HG02678 (cell line): Measurements from ENCODE around the gene HS6ST3.

ENCODE experiments used
- ATAC-seq: cut with Tn5 transposase; IDR thresholded peaks from one replicate; pipeline ENCODE4 v1.9.1; 2021; ENCODE audit warnings: mild to moderate bottlenecking, moderate library complexity; ENCODE audit not compliant: unreplicated experiment

The HS6ST3 gene

DNA sequence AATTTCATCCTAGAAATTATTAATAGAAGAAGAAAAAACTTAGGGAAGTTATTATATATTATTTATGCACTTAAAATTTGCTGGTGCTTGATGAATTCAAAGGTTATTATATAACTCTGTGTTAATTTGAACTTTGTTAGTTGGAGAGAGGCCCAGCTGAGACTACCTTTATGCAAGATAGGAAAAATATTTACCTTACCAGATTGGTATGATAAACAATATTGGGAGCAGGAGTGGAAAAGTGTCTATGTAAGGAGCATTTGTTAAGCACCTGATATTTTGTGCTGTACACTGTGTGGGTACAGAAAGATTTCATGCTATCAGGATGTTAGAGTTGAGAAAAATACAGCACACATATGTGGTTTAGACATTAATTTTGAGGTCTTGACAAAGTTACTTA lies 547.1 kb downstream of the HS6ST3 start:
- ATAC-seq, result no peak

GRCh38 chr13:96646101-96646500 lies 556.2 kb downstream of the HS6ST3 start:
- no peak for ATAC-seq

DNA sequence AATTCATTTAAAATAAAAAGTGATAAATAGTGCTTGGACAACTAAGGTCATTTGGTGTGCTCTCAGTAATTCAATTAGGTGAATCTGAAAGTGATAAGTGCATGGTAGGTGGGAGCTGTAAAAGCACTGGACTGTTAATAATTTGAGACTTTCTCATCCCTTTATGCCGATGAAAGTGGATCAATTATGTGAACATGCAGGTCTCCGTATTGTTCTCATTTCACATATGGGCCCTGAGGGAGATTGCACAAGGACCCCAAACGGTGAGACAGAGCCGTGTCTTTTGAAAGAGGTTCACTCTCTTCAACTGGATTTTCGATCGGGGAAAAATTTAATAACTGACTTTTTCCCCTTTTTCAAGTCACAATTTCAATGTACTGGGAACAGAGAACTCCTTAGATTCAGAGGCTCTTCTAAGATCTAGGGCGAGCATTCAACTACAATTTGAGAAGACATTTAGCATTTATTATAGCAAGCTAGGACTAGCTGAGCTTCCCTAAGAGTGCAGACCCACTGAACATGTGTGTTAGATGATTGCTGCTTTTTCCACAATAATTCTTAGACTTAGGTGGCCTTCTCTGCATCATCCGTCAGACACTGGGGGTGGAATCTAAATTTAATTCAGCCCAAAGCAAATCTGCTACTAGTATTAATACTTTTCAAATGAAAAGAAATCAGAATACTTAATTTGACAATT lies 556.8 kb downstream of the HS6ST3 start:
- ATAC-seq, result no peak

DNA sequence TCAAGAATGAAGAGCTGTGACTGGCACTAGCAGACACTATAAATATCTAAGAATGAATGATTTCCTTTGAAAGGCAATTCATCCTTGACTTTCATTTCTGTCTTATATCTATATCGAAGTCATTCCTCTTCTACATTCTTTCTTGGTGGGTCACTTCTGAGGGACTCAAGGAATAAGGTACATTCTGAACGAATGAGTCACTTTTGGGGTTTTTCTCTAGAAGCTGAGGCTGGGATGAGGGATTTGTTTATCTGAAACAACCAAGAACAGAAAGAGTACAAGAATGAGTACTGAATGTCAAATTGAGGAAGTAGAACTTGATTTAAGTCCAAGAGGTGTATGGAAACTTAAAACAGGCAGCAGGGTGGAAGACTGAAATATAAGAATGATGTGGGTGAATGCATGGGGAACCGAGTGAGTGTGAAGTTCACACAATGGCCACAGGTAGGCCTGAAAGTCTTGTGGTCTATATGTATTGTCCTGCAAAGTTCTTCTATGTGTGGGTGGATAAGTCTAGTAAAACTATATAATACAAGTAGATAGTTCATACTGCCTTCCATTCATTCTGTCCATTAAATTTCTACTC lies 560.5 kb downstream of the HS6ST3 start:
- peak; percentile 68 for ATAC-seq

GRCh38 chr13:96651598-96651997 lies 561.7 kb downstream of the HS6ST3 start:
- ATAC-seq, result no peak

GRCh38 chr13:96652506-96652905 lies 562.6 kb downstream of the HS6ST3 start:
- ATAC-seq, result no peak

DNA sequence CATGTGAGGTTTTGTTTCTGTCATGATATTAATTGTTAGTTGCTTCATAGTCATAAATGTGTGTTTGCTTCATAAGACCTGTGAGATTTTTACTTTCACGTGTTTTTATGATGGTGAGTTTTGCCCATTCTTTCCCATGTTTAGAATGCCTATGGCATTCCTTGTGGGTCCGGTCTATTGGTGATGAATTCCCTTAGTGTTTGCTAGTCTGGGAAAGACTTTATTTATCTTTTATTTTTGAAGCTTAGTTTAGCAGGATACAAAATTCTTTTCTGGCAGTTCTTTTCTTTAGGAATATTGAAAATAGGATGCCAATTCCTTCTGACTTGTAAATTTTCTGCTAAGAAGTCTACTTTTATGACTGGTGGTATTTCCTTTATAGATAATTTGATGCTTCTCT lies 571.7 kb downstream of the HS6ST3 start:
- no peak for ATAC-seq

- no peak for ATAC-seq
Observed at GRCh38 chr13:96662036-96662435, 572.1 kb downstream of the HS6ST3 start.

DNA sequence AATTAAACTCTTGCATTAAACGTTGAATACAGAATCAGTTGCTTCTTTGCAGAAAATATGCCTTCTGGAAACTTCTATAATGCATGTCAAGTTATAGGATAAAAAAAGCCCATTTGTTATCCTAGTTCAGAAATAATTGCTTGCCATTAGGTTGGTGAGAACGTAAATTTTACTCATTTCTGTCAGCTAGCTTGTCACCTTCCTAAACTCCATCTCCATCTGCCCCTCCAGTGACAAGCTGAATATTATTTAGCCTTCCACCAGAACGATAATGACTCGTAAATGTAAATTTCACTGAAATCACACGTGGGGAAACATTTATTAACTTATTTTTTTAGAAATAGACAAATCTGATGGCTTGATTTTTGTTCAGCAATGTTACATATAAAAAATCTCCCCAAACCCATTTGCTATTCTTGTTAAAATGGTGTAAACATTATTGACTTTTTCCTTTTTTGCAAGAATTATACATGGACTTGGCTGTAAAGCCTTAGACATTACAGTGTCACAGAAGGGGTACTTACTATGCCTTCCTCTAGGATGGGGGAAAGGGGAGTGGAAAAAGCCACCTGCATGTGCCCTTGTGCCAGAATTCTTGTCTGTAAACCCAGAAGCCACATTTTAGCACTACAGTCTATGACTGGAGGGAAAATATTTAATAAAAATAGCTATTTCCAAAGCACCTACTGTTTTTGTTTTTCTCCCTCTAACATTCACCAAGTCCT lies 577.5 kb downstream of the HS6ST3 start:
- ATAC-seq, result no peak

DNA sequence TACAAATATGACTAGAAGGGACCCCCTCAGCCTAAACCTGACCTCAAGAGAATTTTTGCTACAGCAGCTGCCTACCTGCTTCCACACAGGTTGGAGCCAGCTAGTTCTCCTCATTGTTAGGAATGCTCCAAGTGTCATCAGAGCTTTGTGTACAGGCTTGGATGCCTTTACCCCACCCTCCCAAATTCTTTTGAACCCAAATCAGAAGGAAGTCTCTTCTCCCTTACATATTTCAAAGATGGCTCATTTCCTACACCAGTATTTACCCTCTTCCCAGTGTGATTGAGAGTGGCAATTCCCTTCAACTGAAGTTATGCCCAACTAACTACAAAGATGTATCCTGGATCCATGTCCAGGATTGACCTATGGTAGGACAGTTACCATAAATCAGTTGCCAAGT lies 581.2 kb downstream of the HS6ST3 start:
- no peak for ATAC-seq

DNA sequence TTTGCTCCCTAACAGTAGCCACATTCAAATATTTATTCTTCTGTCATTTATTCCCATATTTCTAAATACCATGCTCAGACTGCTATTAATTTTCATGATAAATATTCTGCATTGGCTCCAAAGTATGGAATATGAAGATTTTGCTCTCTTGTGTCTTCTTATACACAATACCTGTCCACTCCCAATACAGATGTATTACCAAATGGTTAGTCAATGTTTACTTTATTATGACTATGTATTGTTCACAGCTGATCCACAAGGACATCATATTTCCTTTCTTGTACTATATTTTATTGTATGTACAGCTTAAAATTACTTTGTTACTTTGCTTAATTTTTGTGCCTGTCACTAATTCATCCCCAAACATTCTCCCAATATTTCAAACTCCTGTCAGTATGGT lies 582.1 kb downstream of the HS6ST3 start:
- no peak for ATAC-seq

GRCh38 chr13:96673825-96674224 lies 583.9 kb downstream of the HS6ST3 start:
- ATAC-seq, result no peak

- ATAC-seq, result no peak
Observed at GRCh38 chr13:96677029-96677428, 587.1 kb downstream of the HS6ST3 start.

- ATAC-seq, result no peak
Observed at GRCh38 chr13:96678801-96679200, 588.9 kb downstream of the HS6ST3 start.

DNA sequence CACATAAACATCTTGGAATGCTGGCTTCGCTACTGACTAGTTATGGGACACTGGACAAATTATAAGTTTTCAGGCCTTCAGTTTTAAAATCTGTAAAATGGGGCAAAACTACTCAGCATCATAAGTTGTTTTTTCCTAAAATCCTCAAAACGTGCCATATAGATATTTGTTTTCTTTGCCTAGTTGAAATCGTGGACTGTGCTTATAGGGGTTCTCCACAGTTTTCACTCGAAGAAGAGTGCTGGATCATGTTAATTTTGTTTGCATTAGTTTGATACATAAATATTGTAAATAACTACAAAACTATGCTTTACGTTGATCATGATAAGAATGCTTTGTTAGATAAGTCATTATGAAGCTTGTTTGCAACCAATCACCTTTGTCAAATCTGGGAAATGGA lies 591.0 kb downstream of the HS6ST3 start:
- no peak for ATAC-seq

- ATAC-seq, result no peak
Observed at GRCh38 chr13:96681766-96682165, 591.9 kb downstream of the HS6ST3 start.

DNA sequence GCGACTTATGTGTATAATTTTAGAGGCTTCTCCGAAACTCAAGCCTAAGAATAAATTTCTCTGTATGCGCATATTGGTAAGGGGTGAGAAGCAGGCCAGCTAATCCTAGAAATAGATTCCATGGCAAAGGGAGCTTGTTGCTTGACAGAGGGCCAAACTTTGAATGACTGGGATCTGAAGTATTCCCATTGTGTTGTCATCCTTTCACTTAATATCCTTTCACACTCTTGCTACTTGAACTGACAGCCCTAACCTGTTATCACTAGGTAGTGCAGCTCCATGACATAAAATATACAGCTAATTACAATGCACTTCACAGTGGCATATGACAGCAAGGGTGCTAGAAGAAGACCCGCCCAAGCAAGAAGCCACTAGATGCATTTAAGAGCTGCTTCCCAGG lies 594.6 kb downstream of the HS6ST3 start:
- no peak for ATAC-seq

GRCh38 chr13:96684907-96685306 lies 595.0 kb downstream of the HS6ST3 start:
- ATAC-seq, result no peak

- no peak for ATAC-seq
Observed at GRCh38 chr13:96686286-96686685, 596.4 kb downstream of the HS6ST3 start.

- ATAC-seq, result no peak
Observed at GRCh38 chr13:96687191-96687590, 597.3 kb downstream of the HS6ST3 start.

DNA sequence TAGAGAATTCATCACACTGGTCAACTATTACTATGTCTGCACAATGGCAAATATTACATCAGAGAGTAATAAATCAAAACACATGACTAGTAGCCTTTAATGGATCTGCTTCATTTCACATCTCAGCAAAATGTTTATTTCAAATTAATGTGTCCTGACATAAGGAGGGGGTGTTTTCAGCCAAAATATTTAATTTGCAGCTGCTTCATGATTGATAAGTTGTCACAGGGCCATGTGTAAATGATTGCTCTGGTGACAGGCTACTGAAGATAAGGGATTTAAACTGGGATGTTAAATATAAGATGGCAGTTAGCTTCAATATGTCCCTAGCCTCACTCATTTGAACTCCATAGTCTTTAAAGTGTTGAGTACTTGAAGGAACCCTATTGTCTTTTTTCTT lies 601.1 kb downstream of the HS6ST3 start:
- ATAC-seq, result no peak

DNA sequence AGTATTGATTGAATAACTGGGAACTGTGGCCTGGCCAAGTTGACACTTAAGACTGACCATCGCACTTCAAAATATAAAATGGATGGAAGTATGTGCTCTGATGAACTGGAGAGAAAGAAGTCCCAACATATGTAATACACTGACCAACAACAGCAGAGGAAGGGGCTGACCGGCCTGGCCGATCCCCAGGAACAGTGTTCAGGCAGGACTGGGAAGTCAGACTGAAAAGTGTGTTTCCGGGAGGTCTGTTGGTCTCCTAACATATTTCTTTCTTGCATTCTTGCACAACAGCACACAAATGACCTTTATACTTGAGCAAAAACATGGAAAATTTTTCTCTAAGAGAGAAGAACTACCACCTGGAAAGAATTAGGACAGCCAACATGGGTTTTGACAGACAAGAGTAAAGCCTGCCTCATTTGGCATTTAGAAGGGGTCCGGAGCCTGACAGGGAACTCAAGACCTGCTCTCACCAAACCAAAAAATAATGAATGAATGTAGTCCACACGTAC lies 606.5 kb downstream of the HS6ST3 start:
- no peak for ATAC-seq
